ENCODE data around the gene PLCE1. TPM values are rescaled to one million over a fixed set of nuclear protein-coding genes. Genes with fewer than 3 reads are reported as not detected.

The PLCE1 gene
- total RNA-seq, 1 donor from 2014 or later, result 0.84 TPM

DNA sequence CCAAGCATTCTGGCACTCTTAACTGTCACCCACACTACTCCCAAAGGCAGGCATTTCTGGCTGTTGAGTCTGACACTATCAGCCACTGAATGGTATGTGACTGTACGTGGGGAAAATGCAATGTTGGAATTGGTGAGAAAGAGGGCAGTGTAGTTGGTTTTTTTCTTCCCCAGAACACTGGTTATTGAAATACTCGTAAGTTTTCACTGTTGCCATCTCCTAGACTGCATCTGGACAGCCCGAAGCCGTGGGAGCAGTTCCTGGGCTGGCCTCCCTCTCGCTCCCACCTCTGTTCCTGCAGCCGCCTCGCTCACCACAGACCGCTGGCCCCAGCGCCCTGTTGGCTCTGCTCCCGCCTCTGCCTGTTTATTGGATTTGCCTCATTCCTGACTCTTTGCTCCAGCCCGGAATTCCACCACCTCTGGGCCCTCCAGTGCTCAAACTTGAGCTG, 5.7 kb downstream of the PLCE1 start:
- peak overlapping the region; percentile 67 for H3K9ac ChIP-seq (ENCODE audit: low read length)
- FAIRE-seq, result peak; percentile 92
- H3K27ac ChIP-seq (ENCODE audit: low read depth, low read length), result peak overlapping the region; percentile 59
- no peaks in the 10 kb centered on the region for H3K79me2 ChIP-seq (ENCODE audit: insufficient read depth, low read length)
- Mint-ChIP-seq H3K4me1 (ENCODE audit: low read depth, unreplicated experiment) (peaks cover 6% of the 10 kb centered on the region), H3K4me3 (ENCODE audit: unreplicated experiment) (no peak overlapping the region), H3K9me3 (ENCODE audit: unreplicated experiment) (no peaks in the 10 kb centered on the region), H3K27ac (ENCODE audit: unreplicated experiment) (no peak overlapping the region), H3K36me3 (ENCODE audit: low read depth, unreplicated experiment) (no peaks in the 10 kb centered on the region), H3K27me3 (ENCODE audit: low read depth, unreplicated experiment) (peaks cover 10% of the 10 kb centered on the region)
- peak overlapping the region; percentile 8 for H2AFZ ChIP-seq (ENCODE audit: low read depth, low read length)
- H3K36me3 ChIP-seq (ENCODE audit: insufficient read depth, low read length), result no peaks in the 10 kb centered on the region
- no peaks in the 10 kb centered on the region for H3K27me3 ChIP-seq (ENCODE audit: insufficient read depth, low read length)
- peak; percentile 91 for DNase-seq (ENCODE audit: low read depth)
- TF ChIP-seq, protein P1, sequence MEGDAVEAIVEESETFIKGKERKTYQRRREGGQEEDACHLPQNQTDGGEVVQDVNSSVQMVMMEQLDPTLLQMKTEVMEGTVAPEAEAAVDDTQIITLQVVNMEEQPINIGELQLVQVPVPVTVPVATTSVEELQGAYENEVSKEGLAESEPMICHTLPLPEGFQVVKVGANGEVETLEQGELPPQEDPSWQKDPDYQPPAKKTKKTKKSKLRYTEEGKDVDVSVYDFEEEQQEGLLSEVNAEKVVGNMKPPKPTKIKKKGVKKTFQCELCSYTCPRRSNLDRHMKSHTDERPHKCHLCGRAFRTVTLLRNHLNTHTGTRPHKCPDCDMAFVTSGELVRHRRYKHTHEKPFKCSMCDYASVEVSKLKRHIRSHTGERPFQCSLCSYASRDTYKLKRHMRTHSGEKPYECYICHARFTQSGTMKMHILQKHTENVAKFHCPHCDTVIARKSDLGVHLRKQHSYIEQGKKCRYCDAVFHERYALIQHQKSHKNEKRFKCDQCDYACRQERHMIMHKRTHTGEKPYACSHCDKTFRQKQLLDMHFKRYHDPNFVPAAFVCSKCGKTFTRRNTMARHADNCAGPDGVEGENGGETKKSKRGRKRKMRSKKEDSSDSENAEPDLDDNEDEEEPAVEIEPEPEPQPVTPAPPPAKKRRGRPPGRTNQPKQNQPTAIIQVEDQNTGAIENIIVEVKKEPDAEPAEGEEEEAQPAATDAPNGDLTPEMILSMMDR (IDR thresholded peaks at IDR 0.05; ENCODE audit: insufficient read depth, low read depth, low read length), result no peak
- no peak for TF ChIP-seq EZH2 (IDR thresholded peaks at IDR 0.05; ENCODE audit: insufficient read depth, low read length)
- H3K4me3 ChIP-seq (ENCODE audit: insufficient read depth, low read depth, low read length), result no peak overlapping the region
- H4K20me1 ChIP-seq (ENCODE audit: insufficient read depth, low read length), result peaks cover 3% of the 10 kb centered on the region
- H3K9me3 ChIP-seq (ENCODE audit: insufficient read depth, low read depth, low read length), result no peaks in the 10 kb centered on the region
- peaks cover 22% of the 10 kb centered on the region for H3K4me1 ChIP-seq (ENCODE audit: insufficient read depth, low read length)
- peak overlapping the region; percentile 68 for H3K4me2 ChIP-seq (ENCODE audit: low read length)

DNA sequence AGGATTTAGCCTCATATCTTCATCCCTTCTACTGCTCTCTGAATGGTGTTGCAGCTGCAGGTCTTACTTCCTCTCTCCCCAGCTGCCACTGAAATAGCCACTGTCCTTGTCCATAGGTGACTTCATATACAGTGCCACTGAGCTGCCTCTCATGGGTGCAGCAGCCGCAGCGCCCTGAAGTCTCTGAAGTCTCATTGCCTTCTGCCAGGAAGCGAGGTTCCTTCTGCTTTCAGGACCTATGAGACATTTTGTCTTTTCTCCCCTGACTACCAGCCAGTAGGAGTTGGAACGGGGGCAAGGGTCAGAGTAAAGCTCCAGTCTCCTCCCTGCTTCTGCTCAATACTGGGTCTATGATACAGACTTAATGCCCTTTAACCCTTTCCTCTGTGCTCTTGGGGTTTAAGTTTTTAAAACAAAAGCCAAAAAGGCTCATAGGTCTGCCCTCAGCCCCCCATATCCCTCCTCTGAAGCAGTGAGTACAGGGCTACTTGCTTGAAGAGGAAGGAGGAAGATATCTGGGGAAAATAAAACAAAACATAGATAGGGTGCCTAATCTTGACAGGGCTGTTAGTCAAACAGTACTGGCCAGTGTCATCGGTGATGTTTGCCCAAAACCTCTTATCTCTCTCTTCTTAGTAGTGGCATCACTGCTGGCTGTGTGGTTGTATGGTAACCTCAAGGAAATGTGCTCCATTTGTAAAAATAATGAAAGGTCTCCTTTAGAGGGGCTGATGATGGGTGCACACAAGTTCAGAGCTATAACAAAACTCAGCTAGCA, 7.1 kb downstream of the PLCE1 start:
- no peaks in the 10 kb centered on the region for H3K27me3 ChIP-seq (ENCODE audit: insufficient read depth, low read length)
- no peak overlapping the region for H3K27ac ChIP-seq (ENCODE audit: low read depth, low read length)

More for the DNA sequence above, 7.1 kb downstream of the PLCE1 start:
- Mint-ChIP-seq H3K4me3 (ENCODE audit: unreplicated experiment) (no peak overlapping the region), H3K9me3 (ENCODE audit: unreplicated experiment) (peaks cover 3% of the 10 kb centered on the region), H3K27ac (ENCODE audit: unreplicated experiment) (no peak overlapping the region), H3K27me3 (ENCODE audit: low read depth, unreplicated experiment) (peaks cover 7% of the 10 kb centered on the region), H3K36me3 (ENCODE audit: low read depth, unreplicated experiment) (no peaks in the 10 kb centered on the region), H3K4me1 (ENCODE audit: low read depth, unreplicated experiment) (peaks cover 6% of the 10 kb centered on the region)
- H3K9me3 ChIP-seq (ENCODE audit: insufficient read depth, low read depth, low read length), result no peaks in the 10 kb centered on the region
- no peaks in the 10 kb centered on the region for H3K79me2 ChIP-seq (ENCODE audit: insufficient read depth, low read length)
- H3K36me3 ChIP-seq (ENCODE audit: insufficient read depth, low read length), result no peaks in the 10 kb centered on the region
- no peak overlapping the region for H3K4me2 ChIP-seq (ENCODE audit: low read length)
- no peak overlapping the region for H3K4me3 ChIP-seq (ENCODE audit: insufficient read depth, low read depth, low read length)
- FAIRE-seq (no peak), DNase-seq (ENCODE audit: low read depth) (no peak)
- TF ChIP-seq, protein P1 (IDR thresholded peaks at IDR 0.05; ENCODE audit: insufficient read depth, low read depth, low read length), result no peak
- no peak for TF ChIP-seq EZH2 (IDR thresholded peaks at IDR 0.05; ENCODE audit: insufficient read depth, low read length)
- H2AFZ ChIP-seq (ENCODE audit: low read depth, low read length), result no peak overlapping the region
- no peak overlapping the region for H3K9ac ChIP-seq (ENCODE audit: low read length)
- peaks cover 3% of the 10 kb centered on the region for H4K20me1 ChIP-seq (ENCODE audit: insufficient read depth, low read length)
- H3K4me1 ChIP-seq (ENCODE audit: insufficient read depth, low read length), result peaks cover 18% of the 10 kb centered on the region
